GM12872 (cell line): ENCODE data around the gene MTHFD2.
A peak's percentile ranks its signal among the peaks of the same experiment; 100 is the strongest.

Experiments
- TF ChIP-seq, protein P1 (sequence below): IDR thresholded peaks from 3 replicates; pipeline ENCODE4 v1.5.1; 2011; ENCODE audit warnings: low read depth, mild to moderate bottlenecking, low read length, moderate library complexity; ENCODE audit not compliant: insufficient read depth

MTHFD2 gene

GRCh38 chr2:74198461-74199274 is at the start of gene MTHFD2:
Gene MTHFD2, plus strand, starts transcription at chr2:74198615. Its CDS starts 27 bp downstream, at chr2:74198642.
- TF ChIP-seq, protein P1, sequence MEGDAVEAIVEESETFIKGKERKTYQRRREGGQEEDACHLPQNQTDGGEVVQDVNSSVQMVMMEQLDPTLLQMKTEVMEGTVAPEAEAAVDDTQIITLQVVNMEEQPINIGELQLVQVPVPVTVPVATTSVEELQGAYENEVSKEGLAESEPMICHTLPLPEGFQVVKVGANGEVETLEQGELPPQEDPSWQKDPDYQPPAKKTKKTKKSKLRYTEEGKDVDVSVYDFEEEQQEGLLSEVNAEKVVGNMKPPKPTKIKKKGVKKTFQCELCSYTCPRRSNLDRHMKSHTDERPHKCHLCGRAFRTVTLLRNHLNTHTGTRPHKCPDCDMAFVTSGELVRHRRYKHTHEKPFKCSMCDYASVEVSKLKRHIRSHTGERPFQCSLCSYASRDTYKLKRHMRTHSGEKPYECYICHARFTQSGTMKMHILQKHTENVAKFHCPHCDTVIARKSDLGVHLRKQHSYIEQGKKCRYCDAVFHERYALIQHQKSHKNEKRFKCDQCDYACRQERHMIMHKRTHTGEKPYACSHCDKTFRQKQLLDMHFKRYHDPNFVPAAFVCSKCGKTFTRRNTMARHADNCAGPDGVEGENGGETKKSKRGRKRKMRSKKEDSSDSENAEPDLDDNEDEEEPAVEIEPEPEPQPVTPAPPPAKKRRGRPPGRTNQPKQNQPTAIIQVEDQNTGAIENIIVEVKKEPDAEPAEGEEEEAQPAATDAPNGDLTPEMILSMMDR, result peak; percentile 91

DNA sequence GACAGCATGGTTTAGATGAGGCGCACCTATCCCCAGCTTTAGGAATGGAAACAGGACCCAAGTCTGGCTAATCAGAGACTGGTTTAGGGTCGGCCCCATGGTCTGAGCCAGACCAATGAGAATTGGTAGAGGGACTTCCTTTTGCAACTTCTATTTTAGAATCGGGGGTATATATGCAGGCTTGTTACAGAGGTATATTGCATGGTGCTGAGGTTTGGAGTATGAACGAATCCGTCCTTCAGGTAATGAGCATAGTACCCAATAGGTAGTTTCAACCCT is 49.2 kb upstream of the MTHFD2 start:
- TF ChIP-seq, protein P1, result no peak

GRCh38 chr2:74149570-74150319 is 48.7 kb upstream of the MTHFD2 start:
- TF ChIP-seq, protein P1, result no peak

DNA sequence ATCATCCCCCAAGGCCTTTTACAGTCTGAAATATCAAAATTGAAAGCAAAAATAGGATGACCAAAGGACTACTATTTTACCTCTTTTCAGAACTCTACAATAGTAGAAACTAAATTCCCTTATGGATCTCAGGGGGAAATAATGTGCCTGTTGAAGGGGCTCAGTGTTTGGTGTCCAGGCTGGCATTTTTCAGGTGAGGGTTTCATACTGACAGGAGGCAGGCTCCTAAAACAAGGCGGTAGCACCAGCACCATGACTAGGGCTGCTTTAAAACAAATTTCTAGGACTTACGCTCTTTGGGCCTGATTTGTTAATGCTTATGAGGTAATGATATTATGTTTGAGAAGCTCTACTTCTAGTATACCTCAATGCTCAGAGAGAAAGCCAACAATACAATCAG is 45.5 kb upstream of the MTHFD2 start:
- TF ChIP-seq, protein P1, result no peak

GRCh38 chr2:74155830-74156229 is 42.6 kb upstream of the MTHFD2 start:
- TF ChIP-seq, protein P1, result no peak

- TF ChIP-seq, protein P1, result no peak
Measured at GRCh38 chr2:74162951-74163350, 35.5 kb upstream of the MTHFD2 start.

GRCh38 chr2:74164761-74165160 is 33.7 kb upstream of the MTHFD2 start:
- TF ChIP-seq, protein P1, result no peak
